ENCODE results near the gene TBC1D22B.
"Not testable (repeated sequence)": the region's sequence is repeated elsewhere in the genome, so short reads cannot be mapped to it uniquely, and the experiment has no call there.

Gene TBC1D22B

DNA sequence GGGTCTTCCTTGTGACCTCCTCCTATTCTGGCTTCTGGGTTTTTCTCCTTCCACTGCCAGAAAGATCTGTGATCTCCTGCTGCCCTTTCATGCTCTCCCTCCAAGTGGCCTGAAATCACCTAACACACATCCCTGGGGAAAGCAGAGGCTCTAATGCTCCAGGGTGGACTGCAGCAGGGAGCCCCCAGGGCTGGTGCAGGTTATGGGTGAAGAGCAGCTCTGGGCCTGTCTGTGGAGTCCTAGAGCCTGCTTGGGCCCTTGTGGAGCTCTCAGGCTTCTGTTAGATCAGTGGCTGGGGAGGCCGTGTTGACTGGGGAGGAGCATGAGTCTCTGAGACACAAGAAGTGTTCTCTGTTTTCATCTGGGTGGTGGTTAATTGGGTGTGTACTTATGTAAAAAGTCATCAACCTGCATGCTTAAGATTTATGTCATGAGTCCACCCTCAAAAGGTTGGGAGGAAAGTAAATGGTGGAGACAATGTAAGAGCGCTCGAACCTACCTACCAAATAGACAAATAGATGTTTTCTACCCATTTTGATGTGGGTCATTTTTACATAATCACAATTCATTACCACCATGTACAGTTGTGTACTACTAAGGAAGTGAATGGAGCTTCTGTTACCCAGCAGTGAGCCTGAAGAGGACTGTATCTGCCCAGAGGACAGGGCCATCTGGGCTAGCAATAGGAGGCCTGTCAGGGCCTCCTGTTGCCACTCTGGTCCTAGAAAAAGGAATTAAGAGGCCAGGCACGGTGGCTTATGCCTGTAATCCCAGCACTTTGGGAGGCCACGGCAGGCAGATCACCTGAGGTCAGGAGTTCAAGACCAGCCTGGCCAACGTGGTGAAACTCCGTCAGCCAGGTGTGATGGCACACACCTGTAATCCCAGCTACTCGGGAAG, 64.2 kb downstream of the TBC1D22B start:
- DNase-seq (ENCODE audit: low spot score) = no peak

DNA sequence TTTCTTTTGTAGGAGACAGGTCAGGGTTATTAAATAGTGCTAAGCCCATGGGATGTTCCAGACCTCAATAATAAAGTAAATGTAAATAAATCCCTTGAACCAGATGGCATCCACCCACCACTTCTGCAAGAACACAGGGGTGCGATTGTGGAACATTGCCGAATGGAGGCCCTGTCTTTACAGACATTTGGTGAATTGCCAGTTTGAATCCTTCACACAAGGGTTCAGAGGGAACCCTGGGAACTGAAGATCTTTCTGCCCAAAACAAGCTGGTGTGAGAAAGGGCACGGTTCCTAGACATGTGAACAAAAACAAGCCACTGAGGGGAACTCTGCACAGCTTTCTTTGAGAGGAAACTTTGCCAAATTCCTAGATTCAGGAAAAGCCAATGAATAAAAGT, 66.0 kb downstream of the TBC1D22B start:
- no peak for DNase-seq (ENCODE audit: low spot score)

- no peak for DNase-seq (ENCODE audit: low spot score)
Measured at GRCh38 chr6:37324131-37325033, 66.8 kb downstream of the TBC1D22B start.

DNA sequence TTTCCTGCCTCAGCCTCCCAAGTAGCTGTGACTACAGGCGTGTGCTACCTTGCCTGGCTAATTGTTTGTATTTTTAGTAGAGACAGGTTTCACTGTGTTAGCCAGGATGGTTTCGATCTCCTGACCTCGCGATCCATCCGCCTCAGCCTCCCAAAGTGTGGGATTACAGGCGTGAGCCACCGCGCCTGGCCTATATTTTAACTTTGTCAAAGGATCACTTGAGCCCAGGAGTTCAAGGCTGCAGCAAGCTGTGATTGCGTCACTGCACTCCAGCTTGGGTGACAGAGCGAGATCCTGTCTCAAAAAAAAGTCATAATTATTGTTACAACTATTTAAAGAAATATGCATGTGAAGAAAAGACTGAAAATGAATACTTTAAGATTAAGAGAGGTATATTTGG, 72.8 kb downstream of the TBC1D22B start:
- not testable (repeated sequence) for DNase-seq (ENCODE audit: low spot score)

DNA sequence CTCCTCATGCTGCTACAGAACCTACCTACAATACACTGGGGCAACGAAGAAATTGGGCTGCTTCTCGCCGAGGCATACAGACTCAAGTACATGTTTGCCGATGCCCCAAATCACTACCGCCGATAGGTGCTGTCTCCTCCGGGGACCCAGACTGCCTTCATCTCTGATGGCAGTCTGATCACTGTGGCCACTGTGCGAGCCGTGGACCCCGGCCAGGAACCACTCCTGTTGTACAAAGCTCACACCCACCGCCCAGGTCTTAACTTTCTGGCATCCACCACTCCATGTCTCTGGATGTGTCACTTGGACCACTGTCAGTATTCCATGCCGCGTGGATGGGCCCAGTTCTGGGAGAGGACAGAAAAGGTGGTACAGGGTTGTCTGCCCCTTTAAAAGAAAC, 73.5 kb downstream of the TBC1D22B start:
- no peak for DNase-seq (ENCODE audit: low spot score)

GRCh38 chr6:37332894-37333293, 75.3 kb downstream of the TBC1D22B start:
- DNase-seq (ENCODE audit: low spot score) = no peak

DNA sequence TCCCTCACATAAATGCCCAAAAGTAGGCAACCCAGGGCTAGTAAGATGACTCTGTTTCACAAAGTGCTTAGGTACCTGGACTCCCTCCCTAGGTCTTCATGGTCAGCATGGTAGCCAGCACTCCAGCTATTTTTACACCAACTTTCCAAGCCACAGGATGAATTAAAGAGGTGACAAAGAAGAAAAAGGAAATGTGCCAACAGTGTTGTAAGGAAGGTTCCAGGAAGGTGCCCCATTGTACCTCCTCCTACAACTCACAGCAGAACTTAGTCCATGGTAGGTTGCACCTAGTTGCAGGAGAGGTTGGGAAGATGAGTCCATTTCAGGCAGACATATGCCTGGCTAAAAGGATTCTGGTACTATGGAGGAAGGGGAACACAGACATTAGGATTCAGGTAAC, 76.5 kb downstream of the TBC1D22B start:
- DNase-seq (ENCODE audit: low spot score) = no peak

DNA sequence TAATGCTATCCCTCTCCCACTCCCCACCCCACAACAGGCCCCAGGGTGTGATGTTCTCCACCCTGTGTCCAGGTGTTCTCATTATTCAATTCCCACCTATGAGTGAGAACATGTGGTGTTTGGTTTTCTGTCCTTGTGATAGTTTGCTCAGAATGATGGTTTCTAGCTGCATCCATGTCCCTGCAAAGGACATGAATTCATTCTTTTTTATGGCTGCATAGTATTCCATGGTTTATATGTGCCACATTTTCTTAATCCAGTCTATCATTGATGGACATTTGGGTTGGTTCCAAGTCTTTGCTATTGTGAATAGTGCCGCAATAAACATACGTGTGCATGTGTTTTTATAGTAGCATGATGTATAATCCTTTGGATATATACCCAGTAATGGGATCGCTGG, 80.7 kb downstream of the TBC1D22B start:
- not testable (repeated sequence) for DNase-seq (ENCODE audit: low spot score)

GRCh38 chr6:37338745-37339255, 81.2 kb downstream of the TBC1D22B start:
- DNase-seq (ENCODE audit: low spot score) = no peak

DNA sequence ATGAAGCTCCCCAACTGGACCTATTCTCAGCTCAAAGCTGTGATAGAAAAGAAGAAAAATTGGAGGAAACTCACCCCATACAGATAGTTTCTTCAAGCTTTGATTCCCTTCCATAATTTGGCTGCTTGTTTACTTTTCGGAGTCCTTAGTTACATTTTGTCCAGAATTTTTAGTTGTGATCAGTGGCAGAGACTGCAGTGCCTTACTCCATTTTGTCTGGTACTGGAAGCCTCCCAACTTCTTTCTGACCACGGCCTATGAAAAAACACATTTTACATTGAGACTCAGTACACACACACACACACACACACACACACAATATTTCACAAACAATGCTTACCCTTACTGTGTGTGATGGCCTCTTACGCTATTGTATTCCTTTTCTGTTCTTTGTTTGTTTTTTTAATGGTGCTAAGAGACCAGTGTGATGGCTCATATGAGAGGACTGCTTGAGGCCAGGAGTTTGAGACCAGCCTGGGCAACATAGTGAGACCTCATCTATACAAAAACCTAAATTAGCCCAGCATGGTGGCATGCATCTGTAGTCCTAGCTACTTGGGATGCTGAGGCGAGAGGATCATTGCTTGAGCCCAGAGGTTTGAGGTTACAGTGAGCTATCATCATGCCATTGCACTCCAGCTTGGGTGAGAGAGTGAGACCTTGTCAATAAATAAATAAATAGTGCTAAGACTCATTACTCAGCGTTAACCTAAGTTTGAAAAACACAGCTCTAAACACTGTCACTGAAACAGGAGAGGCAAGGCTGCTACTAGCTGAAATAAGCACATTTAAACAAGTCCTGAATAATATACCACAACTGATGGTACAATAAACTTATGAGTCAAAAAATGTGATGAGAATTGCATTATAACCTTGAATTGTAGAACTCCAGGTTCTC, 82.4 kb downstream of the TBC1D22B start:
- DNase-seq (ENCODE audit: low spot score) = no peak

DNA sequence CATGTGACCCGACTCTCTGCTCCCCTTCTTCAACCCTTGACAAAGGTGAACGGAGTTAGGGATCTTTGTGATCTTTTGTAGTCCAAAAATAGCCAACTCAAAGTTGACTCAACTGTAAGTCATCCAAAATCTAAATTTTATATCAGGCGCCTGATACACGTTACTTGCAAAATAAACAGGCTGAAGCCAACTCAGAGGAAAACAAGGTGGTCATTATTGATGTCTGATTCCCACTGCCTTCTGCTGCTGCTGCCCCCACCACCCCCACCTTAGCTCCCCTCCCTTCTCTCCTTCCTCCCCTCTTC, 83.0 kb downstream of the TBC1D22B start:
- DNase-seq (ENCODE audit: low spot score) = no peak

DNA sequence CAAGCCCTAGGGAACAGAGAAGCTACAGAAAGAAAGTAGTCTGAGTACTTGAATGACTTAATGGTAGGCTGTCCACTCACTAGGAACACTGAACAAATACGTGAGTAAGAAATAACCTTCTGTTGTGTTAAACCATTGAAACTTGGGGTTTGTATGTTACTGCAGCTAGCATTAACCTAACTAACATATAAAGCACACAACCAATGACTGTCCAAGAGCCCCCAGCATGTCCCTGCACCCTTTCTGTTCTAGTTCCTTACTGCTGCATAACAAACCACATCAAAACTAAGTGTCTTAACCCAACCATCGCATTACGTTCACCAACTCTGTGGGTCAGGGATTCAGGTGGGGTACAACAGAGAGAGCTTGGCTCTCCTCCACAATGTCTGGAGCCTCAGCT, 85.7 kb downstream of the TBC1D22B start:
- DNase-seq (ENCODE audit: low spot score) = no peak

DNA sequence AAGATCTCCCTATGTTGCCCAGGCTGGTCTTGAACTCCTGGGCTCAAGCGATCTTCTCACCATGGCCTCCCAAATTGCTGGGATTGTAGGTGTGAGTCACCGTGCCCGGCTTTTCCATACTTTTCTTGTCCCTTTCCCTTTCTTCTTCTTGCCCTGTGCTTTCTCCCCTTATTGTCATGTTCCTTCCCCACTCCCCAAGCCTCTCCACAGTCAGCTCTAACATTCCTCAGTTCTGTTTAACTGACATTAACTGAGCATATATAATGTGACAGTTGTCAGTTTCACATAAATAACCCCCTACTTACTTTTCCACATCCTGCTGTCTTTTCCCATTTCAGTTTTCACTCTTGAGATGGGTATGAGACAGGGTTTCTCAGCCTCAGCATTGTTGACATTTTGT, 86.7 kb downstream of the TBC1D22B start:
- no peak for DNase-seq (ENCODE audit: low spot score)

DNA sequence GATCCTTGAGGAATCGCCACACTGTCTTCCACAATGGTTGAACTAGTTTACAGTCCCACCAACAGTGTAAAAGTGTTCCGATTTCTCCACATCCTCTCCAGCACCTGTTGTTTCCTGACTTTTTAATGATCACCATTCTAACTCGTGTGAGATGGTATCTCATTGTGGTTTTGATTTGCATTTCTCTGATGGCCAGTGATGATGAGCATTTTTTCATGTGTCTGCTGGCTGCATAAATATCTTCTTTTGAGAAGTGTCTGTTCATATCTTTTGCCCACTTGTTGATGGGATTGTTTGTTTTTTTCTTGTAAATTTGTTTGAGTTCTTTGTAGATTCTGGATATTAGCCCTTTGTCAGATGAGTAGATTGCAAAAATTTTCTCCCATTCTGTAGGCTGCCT, 88.2 kb downstream of the TBC1D22B start:
- not testable (repeated sequence) for DNase-seq (ENCODE audit: low spot score)

DNA sequence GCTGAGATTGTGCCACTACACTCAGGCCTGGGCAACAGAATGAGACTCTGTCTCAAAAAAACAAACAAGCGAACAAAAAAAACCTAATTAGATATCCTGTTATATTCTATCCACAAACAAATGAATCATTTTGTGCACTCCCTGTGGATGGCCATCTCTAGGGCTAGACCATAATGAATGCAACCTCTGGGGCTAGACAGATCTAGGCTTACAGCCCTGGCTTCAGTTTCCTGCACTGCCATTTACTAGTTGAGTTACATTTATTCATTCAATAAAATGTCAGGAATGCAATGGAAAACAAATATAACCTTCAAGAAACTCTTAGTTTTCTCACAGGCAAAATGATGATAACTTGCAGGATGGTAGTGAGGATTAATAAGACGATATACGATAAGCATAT, 89.6 kb downstream of the TBC1D22B start:
- DNase-seq (ENCODE audit: low spot score) = no peak

GRCh38 chr6:37347670-37348111, 90.1 kb downstream of the TBC1D22B start:
- DNase-seq (ENCODE audit: low spot score) = no peak

DNA sequence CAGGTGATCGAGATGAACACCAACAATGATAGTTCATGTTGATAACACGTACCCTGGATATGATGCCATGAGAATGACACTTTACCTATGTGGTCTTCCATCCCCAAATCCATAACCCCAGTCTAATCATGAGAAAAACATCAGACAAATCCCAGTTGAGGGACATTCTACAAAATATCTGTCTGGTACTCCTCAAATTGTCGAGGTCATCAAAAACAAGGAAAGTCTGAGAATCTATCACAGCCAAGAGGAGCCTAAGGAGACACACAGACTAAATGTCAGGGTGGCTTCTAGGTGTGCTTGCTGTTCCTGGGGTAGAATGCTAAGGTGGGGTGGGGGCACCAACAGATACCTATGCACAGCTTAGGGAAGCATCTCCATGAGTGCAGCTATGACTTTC, 93.5 kb downstream of the TBC1D22B start:
- DNase-seq (ENCODE audit: low spot score) = no peak

DNA sequence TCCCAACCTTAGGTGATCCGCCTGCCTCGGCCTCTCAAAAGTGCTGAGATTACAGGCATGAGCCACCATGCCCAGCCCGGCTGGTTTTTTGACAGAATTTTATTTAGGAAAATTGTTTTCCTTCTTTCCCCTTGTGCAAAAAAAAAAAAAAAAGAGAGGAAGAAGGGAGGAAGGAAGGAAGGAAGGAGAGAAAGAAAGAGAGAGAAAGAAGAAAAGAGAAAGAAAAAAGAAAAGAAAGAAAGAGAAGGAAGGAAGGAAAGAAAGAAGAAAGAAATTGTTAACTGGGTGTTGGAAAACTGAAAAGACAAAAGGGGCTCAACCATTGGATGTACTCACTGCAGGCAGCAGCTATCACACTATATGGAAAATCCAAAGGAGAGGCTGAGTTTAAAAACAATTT, 94.8 kb downstream of the TBC1D22B start:
- DNase-seq (ENCODE audit: low spot score) = no peak

GRCh38 chr6:37353761-37354525, 96.4 kb downstream of the TBC1D22B start, which contains the start of gene RNF8:
Gene RNF8 (plus strand): TSS chr6:37353983. CDS start chr6:37354165, 182 bp downstream.
- DNase-seq (ENCODE audit: low spot score) = peak; percentile 95

DNA sequence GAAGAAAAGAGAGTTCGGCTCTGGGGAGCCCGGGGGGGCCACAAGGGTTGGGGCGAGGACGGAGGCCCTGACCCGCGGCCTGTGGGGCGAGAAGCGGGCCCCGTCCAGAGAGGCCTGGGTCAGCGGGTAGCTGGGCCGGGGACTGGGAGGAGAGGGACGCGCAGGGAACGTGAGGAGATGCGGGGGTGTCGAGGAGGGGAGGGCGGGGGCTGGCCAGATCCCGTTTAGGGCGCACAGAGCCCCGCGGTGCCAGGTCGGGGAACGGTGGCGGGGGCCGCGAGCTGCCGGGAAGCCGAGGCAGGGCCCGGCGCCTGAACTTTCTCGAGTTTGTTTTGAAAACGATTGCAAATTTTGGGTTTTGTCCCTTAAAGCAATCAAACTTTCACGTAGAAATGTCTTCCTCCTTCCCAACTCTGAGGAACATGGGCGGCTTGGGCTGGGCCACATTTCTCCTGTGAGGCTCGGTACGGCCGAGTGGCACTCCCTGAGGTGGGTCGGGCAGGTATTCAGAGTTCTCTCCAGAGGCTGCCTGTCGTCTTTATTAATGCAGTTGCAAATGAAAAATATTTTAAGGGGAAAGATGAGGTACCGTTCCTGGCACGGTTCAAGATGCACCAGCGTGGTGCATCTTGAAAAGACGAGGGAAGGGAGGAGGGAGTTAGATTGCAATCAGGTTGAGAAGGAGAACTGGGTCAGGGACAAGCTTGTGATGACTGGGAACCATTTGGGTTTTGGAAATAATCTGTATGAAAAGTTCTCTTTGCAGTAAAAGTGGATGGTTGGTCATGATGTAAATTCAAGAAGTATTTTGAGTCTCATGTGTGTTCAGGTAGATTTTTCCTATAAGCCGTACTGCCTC, 97.2 kb downstream of the TBC1D22B start:
- no peak for DNase-seq (ENCODE audit: low spot score)

All from ecto neural progenitor cell (in vitro differentiated cells).